Fibroblast of lung (primary cell): Measurements from ENCODE around the gene MPDU1. TPM values are rescaled to one million over a fixed set of nuclear protein-coding genes. Genes with fewer than 3 reads are reported as not detected.

ENCODE experiments used
- DNase-seq, 2 donors: peaks; one replicate each; pipeline versions ENCODE4 v3.0.0 to v3.0.0-alpha.2; 2010; ENCODE audit warnings: low read depth in 2 of 2
- H2AFZ ChIP-seq: 2 replicates; pipeline ENCODE4 v1.5.1; 2012; ENCODE audit warnings: low read length, control low read depth, inconsistent platforms
- H3K27ac ChIP-seq: 2 replicates; pipeline ENCODE4 v1.5.1; 2011; ENCODE audit warnings: low read length, control low read depth; ENCODE audit not compliant: insufficient read depth
- H3K27me3 ChIP-seq: 2 replicates; pipeline ENCODE4 v1.5.1; 2011; ENCODE audit warnings: mild to moderate bottlenecking, low read length; ENCODE audit not compliant: control insufficient read depth, insufficient read depth
- H3K36me3 ChIP-seq: 2 replicates; pipeline ENCODE4 v1.5.1; 2011; ENCODE audit warnings: low read length; ENCODE audit not compliant: control insufficient read depth, insufficient read depth
- H3K4me1 ChIP-seq: 2 replicates; pipeline ENCODE4 v1.5.1; 2011; ENCODE audit warnings: low read length; ENCODE audit not compliant: control insufficient read depth, insufficient read depth; ENCODE audit errors: extremely low read depth
- H3K4me2 ChIP-seq: 2 replicates; pipeline ENCODE4 v1.5.1; 2011; ENCODE audit warnings: low read length, control low read depth; ENCODE audit not compliant: insufficient read depth; ENCODE audit errors: extremely low read depth
- H3K4me3 ChIP-seq, 4 experiments: fragments of 200-600 bp in 1 of 4; sonication (generic) in 1 of 4; replicated peaks in 1 of 4; 2 replicates each; pipeline ENCODE4 v1.5.1; 2011 to 2016; ENCODE audit warnings: low read length in 4 of 4, low read depth in 3 of 4, mild to moderate bottlenecking in 3 of 4, control low read depth in 2 of 4, inconsistent platforms in 1 of 4, mixed read lengths in 1 of 4; ENCODE audit not compliant: insufficient read depth in 1 of 4; ENCODE audit errors: control extremely low read depth in 1 of 4
- H3K79me2 ChIP-seq: 2 replicates; pipeline ENCODE4 v1.5.1; 2012; ENCODE audit warnings: mild to moderate bottlenecking, low read length, inconsistent platforms; ENCODE audit not compliant: control insufficient read depth, insufficient read depth
- H3K9ac ChIP-seq: 2 replicates; pipeline ENCODE4 v1.5.1; 2011; ENCODE audit warnings: mild to moderate bottlenecking, low read length, control low read depth; ENCODE audit not compliant: insufficient read depth
- H3K9me3 ChIP-seq: 2 replicates; pipeline ENCODE4 v1.5.1; 2012; ENCODE audit warnings: low read depth, low read length; ENCODE audit not compliant: control insufficient read depth, insufficient read depth
- H4K20me1 ChIP-seq: 2 replicates; pipeline ENCODE4 v1.5.1; 2011; ENCODE audit warnings: low read length; ENCODE audit not compliant: control insufficient read depth, insufficient read depth; ENCODE audit errors: extremely low read depth
- CTCF ChIP-seq, 2 donors: IDR thresholded peaks in 1 of 2; conservative IDR thresholded peaks in 1 of 2; 1 replicate in 1 of 2; 2 replicates in 1 of 2; pipeline ENCODE4 v1.5.1; 2011 to 2012; ENCODE audit warnings: low read length in 2 of 2, control low read depth in 1 of 2, inconsistent platforms in 1 of 2, low read depth in 1 of 2, mild to moderate bottlenecking in 1 of 2
- EZH2 ChIP-seq: IDR thresholded peaks from 2 replicates; pipeline ENCODE4 v1.5.1; 2012; ENCODE audit warnings: low read length, control low read depth, mild to moderate bottlenecking; ENCODE audit errors: missing control alignments
- polyA plus RNA-seq, 2 donors: library from polyadenylated mRNA; depleted of rRNA in 1 of 2; stranded (reverse) in 1 of 2; unstranded in 1 of 2; fragments of >200 nt; gene quantifications; 2 replicates each; pipeline ENCODE4 v1.2.1, GENCODE V29; 2011 to 2012; ENCODE audit warnings: missing spikeins in 1 of 2
- total RNA-seq: library from RNA; depleted of rRNA; stranded (reverse); fragments of >200 nt; gene quantifications from 2 replicates; pipeline ENCODE4 v1.2.1, GENCODE V29; 2014

MPDU1 gene
- total and polyA plus RNA-seq, 2 donors (not counting 1 experiment from before 2014, with no cell fraction given): 51.9 to 107 TPM

- Histone ChIP-seq H2AFZ (no peak overlapping the region), H3K4me2 (no peak overlapping the region), H3K79me2 (no peaks in the 10 kb centered on the region)
Measured at GRCh38 chr17:7541074-7541621, 42.5 kb upstream of the MPDU1 start.

GRCh38 chr17:7544911-7545310 lies 38.7 kb upstream of the MPDU1 start:
- H3K4me2 ChIP-seq: no peak overlapping the region
- no peaks in the 10 kb centered on the region for H3K36me3 ChIP-seq
- no peak overlapping the region for H3K27ac ChIP-seq
- peaks cover 4% of the 10 kb centered on the region for H3K4me1 ChIP-seq
- H3K9me3 ChIP-seq: no peaks in the 10 kb centered on the region
- no peak overlapping the region for H2AFZ ChIP-seq
- H3K79me2 ChIP-seq: no peaks in the 10 kb centered on the region
- no peaks in the 10 kb centered on the region for H4K20me1 ChIP-seq
- H3K27me3 ChIP-seq: no peaks in the 10 kb centered on the region
- TF ChIP-seq CTCF (conservative IDR thresholded peaks at IDR 0.05 in 1 of 2, IDR thresholded peaks at IDR 0.05 in 1 of 2; ENCODE audit: low read depth in 1 of 2, low read length in 2 of 2): no peak
- no peak for TF ChIP-seq EZH2
- DNase-seq: no peak
- no peak overlapping the region for H3K4me3 ChIP-seq
- no peak overlapping the region for H3K9ac ChIP-seq

More at GRCh38 chr17:7541074-7541621, 42.5 kb upstream of the MPDU1 start:
- H3K9me3 ChIP-seq: no peaks in the 10 kb centered on the region
- DNase-seq: no peak
- H3K4me1 ChIP-seq: no peaks in the 10 kb centered on the region
- TF ChIP-seq CTCF (conservative IDR thresholded peaks at IDR 0.05 in 1 of 2, IDR thresholded peaks at IDR 0.05 in 1 of 2; ENCODE audit: low read depth in 1 of 2, low read length in 2 of 2) (no peak), EZH2 (no peak)
- H3K4me3 ChIP-seq: no peak overlapping the region
- no peaks in the 10 kb centered on the region for H3K36me3 ChIP-seq
- no peak overlapping the region for H3K9ac ChIP-seq
- no peak overlapping the region for H3K27ac ChIP-seq
- H3K27me3 ChIP-seq: no peaks in the 10 kb centered on the region
- no peaks in the 10 kb centered on the region for H4K20me1 ChIP-seq

- Histone ChIP-seq H3K9me3 (no peaks in the 10 kb centered on the region), H3K36me3 (no peaks in the 10 kb centered on the region), H3K27ac (no peak within 1 kb of the TSS), H3K9ac (peak within 1 kb of the TSS; percentile 66), H3K4me2 (peak within 1 kb of the TSS; percentile 95), H3K27me3 (no peaks in the 10 kb centered on the region), H2AFZ (peak within 1 kb of the TSS; percentile 87), H4K20me1 (no peaks in the 10 kb centered on the region), H3K79me2 (no peaks in the 10 kb centered on the region), H3K4me1 (peaks cover 4% of the 10 kb centered on the region), H3K4me3 (peak within 1 kb of the TSS; percentile 51 to 73 (median 60))
- peak; percentile 25 to 38 for DNase-seq
- peak; percentile 14 for TF ChIP-seq CTCF (conservative IDR thresholded peaks at IDR 0.05 in 1 of 2, IDR thresholded peaks at IDR 0.05 in 1 of 2; ENCODE audit: low read depth in 1 of 2, low read length in 2 of 2)
- TF ChIP-seq EZH2: no peak
Measured at GRCh38 chr17:7548585-7549400, 34.9 kb upstream of the MPDU1 start, which contains the start of gene TNFSF12. Gene TNFSF12 (plus strand): TSS chr17:7549058. CDS start chr17:7549154, 96 bp downstream.
